Spleen (tissue), 7 donors: ENCODE measurements around the gene DGKH.

Source experiments
- POLR2A ChIP-seq, 3 donors: fragments of 450-650 bp; IDR thresholded peaks; one replicate each; pipeline ENCODE4 v1.5.1; 2017; ENCODE audit warnings: antibody characterized with exemption in 3 of 3, mild to moderate bottlenecking in 1 of 3
- POLR2AphosphoS5 ChIP-seq, 3 donors: sonication (generic); formaldehyde crosslinking; IDR thresholded peaks; one replicate each; pipeline ENCODE4 v1.5.1; 2017; ENCODE audit warnings: antibody characterized with exemption in 3 of 3
- TF ChIP-seq, protein P1 (sequence below), 11 experiments: fragments of 200-600 bp in 7 of 11; fragments of 450-650 bp in 4 of 11; sonication (generic) in 4 of 11; IDR thresholded peaks in 8 of 11; conservative IDR thresholded peaks in 3 of 11; 1 replicate in 7 of 11; 2 replicates in 4 of 11; pipeline versions ENCODE4 v1.4.0 to v1.8.0; 2016 to 2021; ENCODE audit warnings: antibody characterized with exemption in 11 of 11, inconsistent platforms in 4 of 11, mild to moderate bottlenecking in 1 of 11
- donor health status: DM: no; HTN: no; CAD: no; lungs with moderate emphysema.
- donor health status: DM: no; HTN: no; CAD: no.
- donor health status: DM: no; HTN: no; CAD: no.

- TF ChIP-seq POLR2A (IDR thresholded peaks at IDR 0.05) (no peak), POLR2AphosphoS5 (IDR thresholded peaks at IDR 0.05) (no peak)
- TF ChIP-seq, protein P1, sequence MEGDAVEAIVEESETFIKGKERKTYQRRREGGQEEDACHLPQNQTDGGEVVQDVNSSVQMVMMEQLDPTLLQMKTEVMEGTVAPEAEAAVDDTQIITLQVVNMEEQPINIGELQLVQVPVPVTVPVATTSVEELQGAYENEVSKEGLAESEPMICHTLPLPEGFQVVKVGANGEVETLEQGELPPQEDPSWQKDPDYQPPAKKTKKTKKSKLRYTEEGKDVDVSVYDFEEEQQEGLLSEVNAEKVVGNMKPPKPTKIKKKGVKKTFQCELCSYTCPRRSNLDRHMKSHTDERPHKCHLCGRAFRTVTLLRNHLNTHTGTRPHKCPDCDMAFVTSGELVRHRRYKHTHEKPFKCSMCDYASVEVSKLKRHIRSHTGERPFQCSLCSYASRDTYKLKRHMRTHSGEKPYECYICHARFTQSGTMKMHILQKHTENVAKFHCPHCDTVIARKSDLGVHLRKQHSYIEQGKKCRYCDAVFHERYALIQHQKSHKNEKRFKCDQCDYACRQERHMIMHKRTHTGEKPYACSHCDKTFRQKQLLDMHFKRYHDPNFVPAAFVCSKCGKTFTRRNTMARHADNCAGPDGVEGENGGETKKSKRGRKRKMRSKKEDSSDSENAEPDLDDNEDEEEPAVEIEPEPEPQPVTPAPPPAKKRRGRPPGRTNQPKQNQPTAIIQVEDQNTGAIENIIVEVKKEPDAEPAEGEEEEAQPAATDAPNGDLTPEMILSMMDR (IDR thresholded peaks at IDR 0.05 in 8 of 11, conservative IDR thresholded peaks at IDR 0.05 in 3 of 11): no peak
Measured at GRCh38 chr13:42283574-42283973, 235.1 kb downstream of the DGKH start.
